ENCODE results near the gene IGFBP4.

Gene IGFBP4

GRCh38 chr17:40443196-40443987 is at the start of gene IGFBP4:
IGFBP4 (plus strand) TSS chr17:40443450; CDS start chr17:40443736, 286 bp downstream.
- Histone ChIP-seq H3K9me2 (replicated peaks; ENCODE audit: control insufficient read depth, low read length) (no peaks in the 10 kb centered on the region), H3K9me3 (ENCODE audit: control insufficient read depth, insufficient read depth, low read length) (no peaks in the 10 kb centered on the region), H3K4me1 (ENCODE audit: control insufficient read depth, low read length) (peaks cover 7% of the 10 kb centered on the region), H4K20me1 (ENCODE audit: control insufficient read depth, insufficient read depth, low read depth, low read length) (no peaks in the 10 kb centered on the region), H3F3A (ENCODE audit: control insufficient read depth, insufficient read depth) (no peaks in the 10 kb centered on the region), H3K79me2 (ENCODE audit: control insufficient read depth, low read length) (no peaks in the 10 kb centered on the region), H3K36me3 (ENCODE audit: control insufficient read depth, low read length) (no peaks in the 10 kb centered on the region), H3K4me3 (ENCODE audit: low read length) (no peak within 1 kb of the TSS), H3K27me3 (ENCODE audit: control insufficient read depth, low read length) (peaks cover 66% of the 10 kb centered on the region), H3K27ac (ENCODE audit: low read depth, low read length) (no peak within 1 kb of the TSS), H3K4me2 (ENCODE audit: low read length) (peak within 1 kb of the TSS; percentile 45)
- TF ChIP-seq, protein P1, sequence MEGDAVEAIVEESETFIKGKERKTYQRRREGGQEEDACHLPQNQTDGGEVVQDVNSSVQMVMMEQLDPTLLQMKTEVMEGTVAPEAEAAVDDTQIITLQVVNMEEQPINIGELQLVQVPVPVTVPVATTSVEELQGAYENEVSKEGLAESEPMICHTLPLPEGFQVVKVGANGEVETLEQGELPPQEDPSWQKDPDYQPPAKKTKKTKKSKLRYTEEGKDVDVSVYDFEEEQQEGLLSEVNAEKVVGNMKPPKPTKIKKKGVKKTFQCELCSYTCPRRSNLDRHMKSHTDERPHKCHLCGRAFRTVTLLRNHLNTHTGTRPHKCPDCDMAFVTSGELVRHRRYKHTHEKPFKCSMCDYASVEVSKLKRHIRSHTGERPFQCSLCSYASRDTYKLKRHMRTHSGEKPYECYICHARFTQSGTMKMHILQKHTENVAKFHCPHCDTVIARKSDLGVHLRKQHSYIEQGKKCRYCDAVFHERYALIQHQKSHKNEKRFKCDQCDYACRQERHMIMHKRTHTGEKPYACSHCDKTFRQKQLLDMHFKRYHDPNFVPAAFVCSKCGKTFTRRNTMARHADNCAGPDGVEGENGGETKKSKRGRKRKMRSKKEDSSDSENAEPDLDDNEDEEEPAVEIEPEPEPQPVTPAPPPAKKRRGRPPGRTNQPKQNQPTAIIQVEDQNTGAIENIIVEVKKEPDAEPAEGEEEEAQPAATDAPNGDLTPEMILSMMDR (IDR thresholded peaks at IDR 0.05; ENCODE audit: low read depth, low read length, poor library complexity, severe bottlenecking) = no peak

DNA sequence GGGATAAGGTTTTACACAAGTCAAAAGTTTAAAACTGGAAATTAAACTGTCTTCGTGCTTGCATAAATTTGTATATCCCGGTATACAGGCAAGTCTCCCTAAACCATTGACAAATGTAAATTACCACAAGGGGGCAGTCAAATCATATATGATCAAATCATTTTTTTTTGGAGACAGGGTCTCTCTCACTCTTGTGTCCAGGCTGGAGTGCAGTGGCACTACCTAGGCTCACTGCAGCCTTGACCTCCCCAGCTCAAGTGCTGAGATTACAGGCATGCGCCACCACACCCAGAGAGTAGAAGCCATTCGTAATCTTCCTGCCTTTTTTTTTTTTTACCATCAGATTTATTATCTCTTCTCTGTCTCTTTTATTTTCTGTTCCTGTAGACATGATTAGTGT is 44.1 kb upstream of the IGFBP4 start:
- peaks cover 98% of the 10 kb centered on the region for H3K36me3 ChIP-seq (ENCODE audit: control insufficient read depth, low read length)
- peaks cover 41% of the 10 kb centered on the region for H3F3A ChIP-seq (ENCODE audit: control insufficient read depth, insufficient read depth)
- no peak overlapping the region for H3K4me2 ChIP-seq (ENCODE audit: low read length)
- H3K4me1 ChIP-seq (ENCODE audit: control insufficient read depth, low read length) = no peaks in the 10 kb centered on the region
- H3K4me3 ChIP-seq (ENCODE audit: low read length) = no peak overlapping the region
- H3K27ac ChIP-seq (ENCODE audit: low read depth, low read length) = no peak overlapping the region
- no peak for TF ChIP-seq EZH2phosphoT487 (IDR thresholded peaks at IDR 0.05; ENCODE audit: borderline replicate concordance, low read length)
- TF ChIP-seq, protein P1 (IDR thresholded peaks at IDR 0.05; ENCODE audit: low read depth, low read length, poor library complexity, severe bottlenecking) = peak; percentile 70
- no peaks in the 10 kb centered on the region; the same call in 1 of the 2 replicates for H3K79me2 ChIP-seq (ENCODE audit: control insufficient read depth, low read length)
- no peaks in the 10 kb centered on the region for H3K9me3 ChIP-seq (ENCODE audit: control insufficient read depth, insufficient read depth, low read length)
- H4K20me1 ChIP-seq (ENCODE audit: control insufficient read depth, insufficient read depth, low read depth, low read length) = 0 out of 2 replicates have a peak, but pooled peaks cover 4% of the 10 kb centered on the region
- no peaks in the 10 kb centered on the region for H3K27me3 ChIP-seq (ENCODE audit: control insufficient read depth, low read length)
- no peaks in the 10 kb centered on the region for H3K9me2 ChIP-seq (replicated peaks; ENCODE audit: control insufficient read depth, low read length)

- Histone ChIP-seq H3K79me2 (ENCODE audit: control insufficient read depth, low read length) (peaks cover 3% of the 10 kb centered on the region; the same call in 1 of the 2 replicates), H3F3A (ENCODE audit: control insufficient read depth, insufficient read depth) (peaks cover 47% of the 10 kb centered on the region), H3K27me3 (ENCODE audit: control insufficient read depth, low read length) (no peaks in the 10 kb centered on the region), H3K9me3 (ENCODE audit: control insufficient read depth, insufficient read depth, low read length) (no peaks in the 10 kb centered on the region), H3K4me2 (ENCODE audit: low read length) (no peak overlapping the region), H3K9me2 (replicated peaks; ENCODE audit: control insufficient read depth, low read length) (no peaks in the 10 kb centered on the region), H3K4me1 (ENCODE audit: control insufficient read depth, low read length) (no peaks in the 10 kb centered on the region), H3K27ac (ENCODE audit: low read depth, low read length) (no peak overlapping the region), H3K36me3 (ENCODE audit: control insufficient read depth, low read length) (peaks cover 95% of the 10 kb centered on the region), H4K20me1 (ENCODE audit: control insufficient read depth, insufficient read depth, low read depth, low read length) (0 out of 2 replicates have a peak, but pooled peaks cover 4% of the 10 kb centered on the region), H3K4me3 (ENCODE audit: low read length) (no peak overlapping the region)
- no peak for TF ChIP-seq EZH2phosphoT487 (IDR thresholded peaks at IDR 0.05; ENCODE audit: borderline replicate concordance, low read length)
- TF ChIP-seq, protein P1 (IDR thresholded peaks at IDR 0.05; ENCODE audit: low read depth, low read length, poor library complexity, severe bottlenecking) = no peak
Observed at GRCh38 chr17:40402668-40403067, 40.6 kb upstream of the IGFBP4 start.

All from DOHH2 (cell line).